Cortex of kidney (tissue), 1 donor: ENCODE results near the gene ZCCHC8.
"Not testable (repeated sequence)": the region's sequence is repeated elsewhere in the genome, so short reads cannot be mapped to it uniquely, and the experiment has no call there.

Source experiments
- DNase-seq: peaks from one replicate; lab custom pipeline; 2025; lab: John Stamatoyannopoulos, UW

The ZCCHC8 gene

DNA sequence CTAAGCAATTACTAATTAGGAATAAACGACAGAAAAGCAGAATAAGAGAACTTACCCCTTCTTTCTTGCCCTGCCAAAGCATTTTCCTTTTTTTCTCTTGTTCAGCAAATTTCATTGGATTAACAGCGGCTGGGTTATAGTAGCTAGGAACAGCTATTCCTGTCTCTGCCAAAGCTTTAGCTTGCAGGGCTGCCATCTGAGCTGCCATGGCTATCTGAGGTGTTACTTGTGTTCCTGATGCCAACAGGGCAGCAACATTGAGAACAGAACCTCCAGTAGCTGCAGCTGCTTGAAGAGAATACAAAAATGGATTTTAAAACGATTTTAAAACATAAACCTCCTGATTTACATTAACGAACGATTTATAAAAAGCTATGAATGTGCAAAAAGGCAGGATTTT, 7.4 kb upstream of the ZCCHC8 start:
- DNase-seq: no peak

DNA sequence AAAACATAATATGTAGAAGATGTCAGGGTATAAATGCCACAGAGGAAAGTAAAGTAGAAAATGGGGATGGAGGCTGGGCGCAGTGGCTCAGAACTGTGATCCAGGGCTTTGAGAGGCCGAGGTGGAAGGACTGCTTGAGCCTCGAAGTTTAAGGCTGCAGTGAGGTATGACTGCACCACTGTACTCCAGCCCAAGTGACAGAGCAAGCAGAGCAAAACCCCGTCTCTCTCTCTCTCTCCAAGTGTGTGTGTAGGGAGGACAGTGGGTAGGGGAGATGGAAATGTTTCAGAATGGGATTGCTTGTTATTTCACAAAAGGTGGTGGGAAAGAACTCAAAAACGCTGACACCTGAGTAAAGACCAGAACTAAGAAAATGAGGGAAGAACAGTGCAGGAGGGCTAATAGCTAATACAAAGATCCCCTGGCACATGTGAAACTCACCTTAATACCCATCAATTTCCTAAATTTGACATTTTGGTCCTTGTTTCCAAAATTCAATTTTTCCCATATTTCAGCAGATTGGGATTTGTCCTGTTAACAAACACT, 5.7 kb upstream of the ZCCHC8 start:
- no peak for DNase-seq

DNA sequence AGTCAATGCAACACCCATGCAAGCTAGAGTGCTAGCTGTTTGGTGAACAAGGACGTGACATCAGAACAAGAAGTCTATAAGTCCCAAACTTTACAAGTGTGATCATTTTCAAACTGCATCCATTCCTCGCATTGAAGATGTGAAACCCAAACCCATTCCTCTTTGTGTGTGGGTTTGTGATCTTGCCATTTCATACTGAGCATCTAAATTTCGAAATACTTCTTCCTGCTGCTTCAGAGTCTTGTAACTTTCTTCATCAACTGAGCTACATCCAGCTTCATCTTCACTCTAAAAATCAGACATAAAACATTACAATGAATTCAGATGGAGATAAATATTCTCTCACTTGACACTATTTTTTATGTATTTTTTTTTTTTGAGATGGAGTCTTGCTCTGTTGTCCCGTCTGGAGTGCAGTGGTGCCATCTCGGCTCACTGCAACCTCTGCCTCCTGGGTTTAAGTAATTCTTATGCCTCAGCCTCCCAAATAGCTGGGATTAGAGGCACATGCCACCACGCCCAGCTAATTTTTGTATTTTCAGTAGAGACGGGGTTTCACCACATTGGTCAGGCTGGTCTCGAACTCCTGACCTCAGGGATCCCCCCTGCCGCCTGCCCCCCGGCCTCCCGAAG, 4.8 kb upstream of the ZCCHC8 start:
- no peak for DNase-seq

DNA sequence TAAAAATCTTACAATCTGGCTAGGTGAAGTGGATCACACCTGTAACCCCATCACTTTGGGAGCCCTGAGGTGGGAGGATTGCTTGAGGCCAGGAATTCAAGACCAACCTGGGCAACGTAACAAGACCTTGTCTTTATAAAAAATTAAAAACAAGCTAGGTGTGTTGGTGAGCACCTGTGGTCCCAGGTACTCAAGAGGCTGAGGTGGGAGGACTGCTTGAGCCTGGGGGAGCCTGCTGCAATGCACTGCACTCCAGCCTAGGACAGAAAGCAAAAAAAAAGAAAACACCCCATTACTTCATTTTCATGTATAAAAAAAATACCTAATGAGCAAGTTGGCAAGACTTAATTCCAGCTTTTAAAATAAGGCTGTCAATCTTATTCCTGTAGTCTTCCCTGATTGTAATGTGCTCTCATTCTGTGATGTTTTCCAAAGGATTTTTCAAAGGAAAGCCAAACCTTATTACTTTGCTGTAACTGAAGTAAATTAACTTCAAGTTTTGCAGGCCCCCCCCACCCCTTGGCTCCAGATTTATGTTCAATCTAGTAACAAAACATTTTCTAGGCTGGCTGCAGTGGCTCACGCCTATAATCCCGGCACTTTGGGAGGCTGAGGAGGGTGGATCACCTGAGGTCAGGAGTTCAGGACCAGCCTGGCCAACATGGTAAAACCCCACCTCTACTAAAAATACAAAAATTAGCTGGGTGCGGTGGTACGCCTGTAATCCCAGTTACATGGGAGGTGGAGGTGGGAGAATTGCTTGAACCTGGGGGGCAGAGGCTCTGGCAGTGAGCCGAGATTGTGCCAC, 3.3 kb upstream of the ZCCHC8 start:
- no peak for DNase-seq

DNA sequence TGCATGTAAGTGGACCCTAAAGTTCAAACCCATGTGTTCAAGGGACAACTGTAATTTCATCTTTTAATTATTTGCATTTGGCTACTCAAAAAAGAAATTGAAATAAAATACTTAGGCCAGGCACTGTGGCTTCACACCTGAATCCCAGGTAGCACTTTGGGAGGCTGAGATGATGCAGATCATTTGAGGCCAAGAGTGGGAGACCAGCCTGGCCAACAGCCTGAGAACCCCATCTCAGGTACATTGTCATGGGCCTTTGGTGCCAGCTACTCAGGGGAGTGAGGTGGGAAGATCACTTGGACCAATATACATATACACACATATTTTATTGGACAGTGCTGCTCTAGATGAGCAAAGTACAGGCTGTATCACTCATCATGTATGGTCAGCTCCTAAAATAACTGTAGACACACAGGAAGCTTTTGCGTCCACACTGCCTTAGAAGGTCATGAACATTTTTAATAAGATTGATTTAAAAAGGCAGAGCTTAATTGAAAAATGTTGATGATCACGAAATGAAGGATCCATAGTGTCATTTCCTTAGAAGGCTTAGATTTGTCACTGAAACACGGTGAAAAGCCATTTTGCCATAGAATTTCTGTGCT, 2.5 kb upstream of the ZCCHC8 start:
- DNase-seq: no peak

DNA sequence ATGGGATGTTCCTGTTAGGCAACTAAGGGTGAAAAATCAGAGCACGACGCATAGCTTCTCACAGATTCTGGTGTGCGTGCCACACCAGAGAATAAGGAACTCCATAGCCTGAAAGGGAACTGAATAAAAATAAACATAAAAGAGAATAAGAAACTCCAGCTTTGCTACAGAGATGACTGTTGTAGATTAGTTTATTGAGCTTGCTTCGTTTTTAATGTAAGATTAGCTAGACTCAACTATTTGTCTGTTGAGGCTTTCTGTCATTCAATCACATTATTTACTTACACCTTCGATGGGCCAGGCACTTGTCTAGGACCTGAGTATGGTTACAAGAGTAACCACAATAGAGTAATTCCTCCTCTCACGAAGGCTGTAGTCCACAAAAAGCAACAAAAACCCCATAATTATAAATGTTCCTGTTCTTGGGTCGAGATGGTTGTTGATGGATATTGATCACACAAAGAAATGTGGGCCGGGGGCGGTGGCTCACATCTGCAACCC, 807 bp upstream of the ZCCHC8 start:
- DNase-seq: no peak

DNA sequence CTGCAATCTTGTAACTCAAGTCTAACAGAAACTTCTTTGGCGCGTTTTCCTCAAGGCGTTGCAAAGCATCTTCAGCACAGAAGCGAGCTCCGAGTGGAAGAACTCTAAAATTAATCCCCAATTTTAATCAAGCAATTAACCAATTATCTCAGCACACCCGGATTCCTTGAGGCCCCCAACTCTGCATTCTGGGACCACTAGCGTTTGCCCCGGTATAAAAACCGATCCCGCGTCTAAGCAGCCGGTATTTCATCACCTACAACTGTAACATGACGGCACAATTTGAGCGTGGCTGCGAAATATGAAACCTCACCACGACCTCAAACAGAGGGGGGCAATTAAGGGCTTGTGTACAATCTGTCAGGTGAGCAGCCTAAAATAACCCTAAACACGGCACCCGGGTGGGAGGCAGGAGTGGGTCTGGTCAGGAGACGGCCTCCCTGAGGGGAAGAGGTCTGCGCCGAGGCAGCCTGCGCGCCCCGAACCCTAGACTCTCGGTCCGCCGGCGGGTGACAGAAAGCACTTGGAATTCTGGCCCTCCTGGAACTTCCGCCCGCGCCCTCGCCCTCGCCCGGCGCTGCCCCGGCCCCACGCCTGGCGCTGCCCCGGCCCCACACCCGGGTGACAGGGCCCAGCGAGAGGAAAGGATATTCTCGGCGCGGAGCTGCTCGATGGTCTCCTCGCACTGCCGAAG, 594 bp downstream of the ZCCHC8 start:
- DNase-seq: no peak

DNA sequence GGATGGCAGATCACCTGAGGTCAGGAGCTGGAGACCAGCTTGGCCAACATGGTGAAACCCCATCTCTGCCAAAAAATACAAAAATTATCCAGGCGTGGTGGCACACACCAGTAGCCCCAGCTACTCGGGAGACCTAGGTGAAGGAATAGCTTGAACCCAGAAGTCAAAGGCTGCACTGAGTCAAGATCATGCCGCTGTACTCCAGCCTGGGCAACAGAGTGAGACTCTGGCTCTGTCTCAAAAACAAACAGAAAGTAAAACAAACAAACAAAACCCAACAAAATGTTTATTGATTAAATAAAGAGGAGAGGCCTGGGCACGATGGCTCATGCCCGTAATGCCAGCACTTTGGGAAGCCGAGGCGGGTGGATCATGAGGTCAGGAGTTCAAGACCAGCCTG, 5.5 kb downstream of the ZCCHC8 start:
- no peak for DNase-seq

DNA sequence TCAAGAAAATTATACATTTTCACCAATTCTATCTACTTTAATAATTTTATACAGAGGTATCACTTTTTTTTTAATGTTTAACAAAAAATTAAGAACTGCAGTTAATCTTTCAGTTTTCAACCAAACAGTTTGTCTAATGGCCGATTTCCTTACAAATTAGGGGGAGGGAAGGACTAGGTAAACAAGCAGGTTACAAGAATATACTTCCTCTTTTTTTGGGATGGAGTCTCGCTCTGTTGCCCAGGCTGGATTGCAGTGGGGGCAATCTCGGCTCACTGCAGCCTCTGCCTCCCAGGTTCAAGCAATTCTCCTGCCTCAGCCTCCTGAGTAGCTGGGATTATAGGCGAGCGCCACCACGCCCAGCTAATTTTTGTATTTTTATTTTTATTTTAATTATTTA, 7.5 kb downstream of the ZCCHC8 start:
- not testable (repeated sequence) for DNase-seq

DNA sequence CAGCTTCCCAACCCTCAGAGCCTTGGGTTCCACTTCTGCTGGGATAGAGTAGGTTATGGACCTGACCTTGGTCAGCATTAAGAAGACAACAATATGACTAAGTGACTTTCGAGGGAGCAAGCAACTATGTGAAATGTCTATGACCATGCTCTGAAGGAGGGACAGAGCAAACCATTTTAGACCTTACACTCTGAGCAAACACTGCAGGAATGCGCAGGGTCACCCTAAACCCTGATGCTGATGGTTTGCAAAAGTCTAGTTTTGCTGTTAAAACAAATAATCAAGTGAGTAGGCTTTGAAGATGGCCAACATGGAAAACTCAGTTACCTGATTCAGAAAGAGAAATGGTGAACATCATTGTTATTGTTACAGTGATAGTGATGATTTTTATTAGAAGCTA, 8.7 kb downstream of the ZCCHC8 start:
- DNase-seq: no peak

DNA sequence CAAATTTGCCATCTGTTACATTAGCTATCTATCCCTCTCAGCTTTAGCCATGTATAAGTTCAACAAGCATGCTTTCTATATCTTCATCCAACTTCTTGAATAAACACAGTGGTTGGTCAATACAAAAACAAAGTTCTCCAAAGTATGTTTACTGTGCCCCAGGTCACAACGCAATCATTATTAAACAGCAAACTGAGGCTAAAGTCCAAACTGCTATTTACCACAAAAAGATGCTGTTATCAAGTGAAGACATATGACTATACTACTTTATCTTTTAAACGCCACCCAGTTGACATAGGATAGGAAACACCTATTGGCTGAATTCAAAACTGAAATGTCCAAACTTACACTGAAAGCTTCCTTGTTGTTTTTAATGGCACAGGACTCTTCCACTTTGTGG, 11.7 kb downstream of the ZCCHC8 start:
- DNase-seq: no peak

DNA sequence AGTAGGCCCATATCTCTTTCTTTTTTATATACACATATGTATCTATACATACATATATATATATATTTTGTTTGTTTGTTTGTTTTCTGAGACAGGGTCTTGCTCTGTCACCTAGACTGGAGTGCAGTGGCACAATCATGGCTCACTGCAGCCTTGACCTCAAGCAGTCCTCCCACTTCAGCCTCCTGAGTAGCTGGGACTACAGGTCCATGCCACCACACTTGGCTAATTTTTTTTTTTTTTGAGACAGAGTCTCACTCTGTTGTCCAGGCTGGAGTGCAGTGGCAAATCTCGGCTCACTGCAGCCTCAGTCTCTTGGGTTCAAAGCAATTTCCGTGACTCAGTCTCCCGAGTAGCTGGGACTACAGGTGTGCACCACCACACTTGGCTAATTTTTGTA, 12.9 kb downstream of the ZCCHC8 start:
- not testable (repeated sequence) for DNase-seq

DNA sequence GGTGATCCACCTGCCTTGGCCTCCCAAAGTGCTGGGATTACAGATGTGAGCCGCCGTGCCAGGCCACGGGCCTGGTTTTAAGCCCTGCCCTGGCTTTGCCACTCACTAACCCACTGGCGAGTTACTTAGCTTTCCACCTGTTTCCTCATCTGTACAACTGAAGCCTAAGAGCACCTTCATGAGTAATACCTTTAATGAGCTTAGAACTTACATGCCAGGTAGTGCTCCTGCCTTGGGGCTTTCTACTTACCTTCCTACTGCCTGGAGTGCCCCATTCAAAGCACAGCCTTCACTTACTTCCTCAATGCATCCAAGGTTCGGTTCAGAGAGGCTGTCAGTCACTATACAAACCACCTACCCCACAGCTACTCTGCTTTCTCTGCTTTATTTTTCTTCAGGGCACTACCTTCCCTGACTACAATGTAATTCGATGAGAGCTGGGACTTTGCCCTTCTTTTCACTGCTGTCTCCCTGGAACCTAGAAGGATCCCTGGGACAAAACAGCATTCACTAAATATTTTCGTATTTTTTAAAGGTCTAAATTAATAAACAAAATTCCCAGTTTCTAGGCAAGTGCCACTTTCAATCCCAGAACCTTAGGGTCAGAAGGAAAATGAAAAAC, 13.8 kb downstream of the ZCCHC8 start:
- DNase-seq: no peak

DNA sequence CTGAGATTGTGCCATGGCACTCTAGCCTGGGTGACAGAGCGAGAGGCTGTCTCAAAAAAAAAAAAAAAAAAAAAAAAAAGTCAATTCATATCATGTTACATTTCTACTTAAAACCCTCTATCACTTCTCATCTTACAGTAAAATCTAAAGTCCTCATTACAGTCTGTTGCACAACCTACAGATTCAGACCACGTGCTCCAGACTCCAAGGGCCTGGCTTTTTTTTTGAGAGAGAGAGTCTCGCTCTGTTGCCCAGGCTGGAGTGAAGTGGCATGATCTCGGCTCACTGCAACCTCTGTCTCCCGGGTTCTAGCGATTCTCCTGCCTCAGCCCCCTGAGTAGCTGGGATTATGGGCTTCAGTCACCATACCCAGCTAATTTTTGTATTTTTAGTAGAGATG, 14.4 kb downstream of the ZCCHC8 start:
- DNase-seq: not testable (repeated sequence)

DNA sequence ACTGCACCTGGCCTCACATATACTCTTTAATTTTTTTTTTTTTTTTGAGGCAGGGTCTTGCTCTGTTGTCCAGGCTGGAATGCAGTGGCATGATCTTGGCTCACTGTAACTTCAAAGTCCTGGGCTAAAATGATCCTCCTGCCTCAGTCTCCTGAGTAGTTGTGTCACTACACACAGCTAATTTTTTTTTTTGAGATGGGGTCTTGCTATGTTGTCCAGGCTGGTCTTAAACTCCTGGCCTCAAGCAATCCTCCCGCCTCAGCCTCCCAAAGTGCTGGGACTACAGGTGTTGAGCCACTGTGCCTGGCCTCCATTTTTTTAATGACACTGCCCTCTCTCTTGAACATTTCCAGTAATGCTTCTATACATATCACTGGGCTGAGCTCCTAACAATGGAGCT, 16.3 kb downstream of the ZCCHC8 start:
- DNase-seq: not testable (repeated sequence)

DNA sequence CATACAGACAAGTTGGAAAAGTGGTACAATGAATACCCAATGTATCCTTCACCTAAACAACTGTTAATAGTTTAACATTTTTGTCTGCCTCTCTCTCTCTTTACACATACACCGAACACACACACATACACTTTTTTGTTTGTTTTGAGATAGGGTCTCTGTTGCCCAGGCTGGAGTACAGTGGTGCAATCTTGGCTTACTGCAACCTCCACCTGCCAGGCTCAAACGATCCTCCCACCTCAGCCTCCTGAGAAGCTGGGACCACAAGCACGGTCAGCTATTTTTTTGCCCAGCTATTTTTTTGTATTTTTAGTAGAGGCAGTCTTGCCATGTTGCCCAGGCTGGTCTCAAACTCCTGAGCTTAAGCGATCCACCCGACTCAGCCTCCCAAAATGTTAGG, 16.8 kb downstream of the ZCCHC8 start:
- DNase-seq: no peak

DNA sequence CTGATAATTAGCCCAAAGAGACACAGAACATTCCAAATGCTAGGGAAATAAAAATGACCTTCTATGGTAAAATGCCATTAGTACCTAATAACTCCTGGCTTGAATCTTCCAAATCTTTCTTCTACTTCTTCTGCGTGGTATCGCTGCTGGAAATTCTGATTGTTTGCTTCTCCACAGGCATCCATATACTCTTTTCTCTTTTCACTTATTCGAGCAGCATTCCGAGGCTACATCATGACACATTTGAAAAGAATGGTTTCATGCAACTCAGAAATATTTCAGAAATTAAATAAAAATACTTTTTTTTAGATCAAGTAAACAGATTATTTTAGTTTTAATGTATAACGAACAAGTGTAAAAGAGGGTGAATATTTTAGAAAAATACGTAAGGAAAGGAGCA, 18.9 kb downstream of the ZCCHC8 start:
- DNase-seq: no peak

DNA sequence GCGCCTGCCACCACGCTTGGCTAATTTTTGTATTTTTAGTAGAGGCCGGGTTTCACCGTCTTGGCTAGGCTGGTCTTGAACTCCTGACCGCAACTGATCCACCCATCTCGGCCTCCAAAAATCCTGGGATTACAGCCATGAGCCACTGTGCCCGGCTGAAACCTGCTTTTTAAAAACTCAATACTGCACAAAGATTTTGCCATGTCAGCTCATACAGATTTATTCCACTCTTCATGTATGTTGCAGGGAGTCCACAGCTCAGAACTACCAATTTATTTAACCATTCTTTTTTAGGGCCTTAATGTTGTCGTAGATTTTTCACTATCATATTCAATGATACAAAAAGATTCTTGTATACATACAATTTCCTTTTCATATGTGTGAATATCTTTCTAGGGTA, 20.0 kb downstream of the ZCCHC8 start:
- DNase-seq: no peak

DNA sequence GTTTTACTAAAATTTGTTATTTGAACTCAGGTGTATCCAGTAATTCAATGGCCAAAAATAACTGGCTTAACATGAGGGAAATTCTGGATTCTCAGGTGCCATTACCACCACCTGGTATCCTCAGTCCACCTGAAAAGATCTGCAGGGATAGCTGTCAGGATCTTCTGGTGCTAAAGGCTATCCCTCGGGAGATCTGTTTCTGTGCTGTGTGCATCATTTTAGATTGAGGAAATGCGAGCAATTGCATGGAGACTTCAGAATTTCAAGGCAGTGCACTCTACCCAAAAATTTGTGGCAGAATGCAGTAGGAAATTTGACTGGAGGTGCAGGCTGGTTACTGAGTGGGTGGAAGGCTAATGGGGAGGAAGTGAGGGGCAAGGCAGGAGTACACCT, 26.4 kb downstream of the ZCCHC8 start:
- DNase-seq: no peak

DNA sequence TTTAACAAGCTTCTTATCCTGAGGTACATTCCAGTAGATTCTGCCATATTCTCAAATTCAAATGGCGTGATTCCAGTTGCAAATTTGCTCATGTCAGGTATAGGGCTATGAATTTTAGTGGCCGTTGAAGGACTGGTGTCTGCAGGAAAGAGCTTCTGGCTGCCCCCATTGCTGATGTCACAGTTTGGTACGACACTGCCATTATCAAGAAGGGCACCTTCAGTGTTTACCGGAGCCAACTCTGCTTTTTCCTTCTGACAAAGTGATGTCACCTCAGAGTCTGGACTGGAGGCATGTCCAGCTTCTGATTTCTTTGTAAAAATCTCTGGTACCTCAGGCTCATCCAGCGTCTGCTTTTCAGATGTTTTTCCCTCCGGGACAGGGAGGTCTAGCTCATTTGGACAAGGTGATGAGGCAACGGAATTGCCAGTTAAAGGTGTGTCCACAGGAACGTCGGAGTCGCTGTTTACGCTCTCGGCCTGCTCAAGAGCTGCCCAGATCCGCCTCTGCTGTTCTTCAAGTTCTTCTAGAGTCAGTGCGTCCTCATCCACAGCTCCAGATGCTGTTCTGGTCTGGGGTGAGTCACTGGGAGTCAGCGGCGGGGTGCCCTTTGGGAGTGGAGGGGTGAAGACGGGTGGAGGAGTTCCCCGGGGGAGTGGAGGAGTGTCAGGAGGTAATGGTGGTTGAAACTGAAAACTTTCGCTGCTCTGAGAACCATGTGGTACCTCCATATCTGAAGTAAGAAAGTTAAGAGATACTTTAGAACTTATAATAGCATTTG, 27.0 kb downstream of the ZCCHC8 start:
- DNase-seq: no peak
